ENCODE data around the gene TBC1D8.

TBC1D8 gene

DNA sequence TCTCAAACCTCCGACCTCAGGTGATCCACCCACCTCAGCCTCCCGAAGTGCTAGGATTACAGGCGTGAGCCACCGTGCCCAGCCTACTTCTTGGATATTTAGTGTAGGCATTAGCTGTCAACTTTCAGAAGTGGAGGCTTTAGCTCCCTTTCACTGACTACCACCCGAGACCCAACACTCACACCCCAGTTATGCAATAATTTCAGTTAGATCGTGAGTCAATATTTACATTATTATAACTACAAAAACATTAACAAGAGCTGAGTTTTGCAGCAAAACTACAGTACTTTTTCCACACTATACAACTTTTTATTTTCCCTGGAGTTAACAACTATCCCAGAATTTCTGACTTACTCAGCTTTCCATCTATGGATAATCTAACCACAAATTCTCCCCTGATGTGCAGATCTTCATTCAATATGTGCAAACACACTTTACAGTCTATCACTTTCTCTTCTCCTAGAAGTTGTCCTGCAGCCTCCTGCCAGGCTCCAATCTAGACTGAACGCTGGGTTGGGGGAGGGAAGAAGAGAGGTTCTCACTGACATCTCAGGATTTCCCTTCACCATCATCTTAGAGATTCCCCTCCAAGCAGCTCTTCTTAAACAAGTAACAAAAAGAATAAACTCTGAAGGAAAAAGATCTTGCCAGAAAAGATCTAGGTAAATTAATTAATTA is 10.1 kb downstream of the TBC1D8 start:
- Histone ChIP-seq H3K4me2 (no peak overlapping the region), H3K4me1 (no peaks in the 10 kb centered on the region), H3K9me3 (no peaks in the 10 kb centered on the region; the same call in 1 of the 2 replicates), H3K27me3 (no peaks in the 10 kb centered on the region), H3K9ac (no peak overlapping the region), H3K27ac (no peak overlapping the region), H3K4me3 (no peak overlapping the region), H4K20me1 (no peaks in the 10 kb centered on the region), H3K36me3 (no peaks in the 10 kb centered on the region)
- no peak for TF ChIP-seq Cebpa-rat (IDR thresholded peaks at IDR 0.05)

DNA sequence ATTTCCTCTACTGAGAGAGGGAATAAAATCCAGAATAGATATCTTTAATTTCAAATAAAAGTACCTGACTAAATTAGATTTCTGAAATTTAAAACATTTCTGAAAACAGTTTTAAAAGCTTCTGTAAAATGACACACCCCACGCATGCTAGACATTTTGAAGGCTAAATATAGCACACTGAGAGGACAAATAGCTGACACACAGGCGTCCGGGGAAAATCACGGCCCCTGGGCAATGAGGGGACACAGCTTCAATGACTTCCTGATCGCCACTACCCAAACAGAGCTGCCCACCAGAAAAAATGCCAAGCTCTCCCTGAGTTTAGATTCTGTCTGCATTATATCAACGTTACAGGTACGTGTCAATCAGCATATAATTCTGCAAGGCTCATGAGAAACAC is 10.9 kb downstream of the TBC1D8 start:
- TF ChIP-seq Cebpa-rat (IDR thresholded peaks at IDR 0.05) = no peak
- no peak overlapping the region for H3K4me2 ChIP-seq
- H3K4me3 ChIP-seq = no peak overlapping the region

DNA sequence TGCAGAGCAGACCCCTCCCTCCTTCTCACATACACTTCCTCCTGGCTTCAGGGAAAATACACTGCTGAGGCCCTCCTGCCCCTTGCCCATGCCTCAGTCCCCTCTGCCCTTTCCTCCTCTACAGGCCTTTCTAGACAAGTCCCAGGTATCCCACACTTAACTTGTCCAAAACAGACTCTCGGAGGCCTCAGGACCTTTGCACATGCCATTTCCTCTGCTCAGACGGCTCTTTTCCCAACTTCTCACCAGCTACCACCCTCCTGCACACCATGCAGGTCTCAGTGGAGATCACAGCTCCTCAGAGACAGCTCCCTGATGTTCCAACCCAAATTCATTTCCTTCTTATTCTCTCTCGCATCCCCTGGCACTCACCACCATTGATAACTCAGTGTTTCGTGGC is 11.7 kb downstream of the TBC1D8 start:
- no peaks in the 10 kb centered on the region for H3K27me3 ChIP-seq
- no peak overlapping the region for H3K9ac ChIP-seq
- no peak overlapping the region for H3K4me2 ChIP-seq
- no peaks in the 10 kb centered on the region for H3K4me1 ChIP-seq
- H3K4me3 ChIP-seq = no peak overlapping the region
- H4K20me1 ChIP-seq = no peaks in the 10 kb centered on the region
- no peak overlapping the region for H3K27ac ChIP-seq
- H3K36me3 ChIP-seq = no peaks in the 10 kb centered on the region
- no peaks in the 10 kb centered on the region; the same call in 1 of the 2 replicates for H3K9me3 ChIP-seq
- no peak for TF ChIP-seq Cebpa-rat (IDR thresholded peaks at IDR 0.05)

More for the DNA sequence above, 10.9 kb downstream of the TBC1D8 start:
- Histone ChIP-seq H3K4me1 (no peaks in the 10 kb centered on the region), H4K20me1 (no peaks in the 10 kb centered on the region), H3K27ac (no peak overlapping the region), H3K27me3 (no peaks in the 10 kb centered on the region), H3K9ac (no peak overlapping the region), H3K36me3 (no peaks in the 10 kb centered on the region), H3K9me3 (no peaks in the 10 kb centered on the region; the same call in 1 of the 2 replicates)

DNA sequence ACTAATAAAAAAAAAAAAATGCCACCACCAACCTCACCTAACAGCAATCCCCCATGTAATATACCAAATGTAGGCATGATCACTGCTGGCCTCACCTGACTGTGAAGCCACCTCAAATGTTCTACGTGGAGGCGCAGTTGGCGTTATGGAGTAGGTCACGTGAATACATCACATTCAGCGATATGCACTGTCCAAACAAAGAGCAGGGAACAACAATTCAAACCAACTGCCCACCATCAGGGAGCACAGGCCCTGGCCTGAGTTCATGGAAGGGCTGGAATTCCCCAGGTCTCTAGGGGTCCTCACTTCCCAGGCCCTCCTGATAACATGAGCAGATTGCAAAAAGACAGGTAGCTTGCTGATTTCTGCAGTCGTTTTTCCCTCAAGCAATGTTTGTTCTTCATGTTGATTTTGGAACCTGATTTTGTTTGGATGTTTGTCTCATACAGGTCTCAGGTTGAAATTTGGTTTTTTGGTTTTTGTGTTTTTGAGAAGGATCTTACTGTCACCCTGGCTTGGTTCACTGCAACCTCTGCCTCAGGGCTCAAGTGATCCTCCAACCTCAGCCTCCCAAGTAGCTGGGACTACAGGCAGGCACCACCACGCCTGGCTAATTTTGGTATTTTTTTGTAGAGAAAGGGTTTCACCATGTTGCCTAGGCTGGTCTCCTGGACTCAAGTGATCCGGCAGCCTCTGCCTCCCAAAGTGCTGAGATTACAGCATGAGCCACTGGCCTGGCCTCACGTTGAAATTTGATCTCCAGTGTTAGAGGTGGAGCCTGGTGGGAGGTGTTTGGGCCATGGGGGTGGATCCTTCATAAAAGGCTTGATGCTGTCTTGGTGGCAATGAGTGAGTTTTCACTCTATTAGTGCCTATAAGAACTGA is 15.5 kb downstream of the TBC1D8 start:
- no peaks in the 10 kb centered on the region for H3K36me3 ChIP-seq
- H4K20me1 ChIP-seq = no peaks in the 10 kb centered on the region
- H3K4me2 ChIP-seq = no peak overlapping the region
- no peak overlapping the region for H3K9ac ChIP-seq
- no peak for TF ChIP-seq Cebpa-rat (IDR thresholded peaks at IDR 0.05)
- no peak overlapping the region for H3K4me3 ChIP-seq
- no peaks in the 10 kb centered on the region for H3K27me3 ChIP-seq
- no peak overlapping the region for H3K27ac ChIP-seq
- H3K4me1 ChIP-seq = no peaks in the 10 kb centered on the region
- no peaks in the 10 kb centered on the region for H3K9me3 ChIP-seq

DNA sequence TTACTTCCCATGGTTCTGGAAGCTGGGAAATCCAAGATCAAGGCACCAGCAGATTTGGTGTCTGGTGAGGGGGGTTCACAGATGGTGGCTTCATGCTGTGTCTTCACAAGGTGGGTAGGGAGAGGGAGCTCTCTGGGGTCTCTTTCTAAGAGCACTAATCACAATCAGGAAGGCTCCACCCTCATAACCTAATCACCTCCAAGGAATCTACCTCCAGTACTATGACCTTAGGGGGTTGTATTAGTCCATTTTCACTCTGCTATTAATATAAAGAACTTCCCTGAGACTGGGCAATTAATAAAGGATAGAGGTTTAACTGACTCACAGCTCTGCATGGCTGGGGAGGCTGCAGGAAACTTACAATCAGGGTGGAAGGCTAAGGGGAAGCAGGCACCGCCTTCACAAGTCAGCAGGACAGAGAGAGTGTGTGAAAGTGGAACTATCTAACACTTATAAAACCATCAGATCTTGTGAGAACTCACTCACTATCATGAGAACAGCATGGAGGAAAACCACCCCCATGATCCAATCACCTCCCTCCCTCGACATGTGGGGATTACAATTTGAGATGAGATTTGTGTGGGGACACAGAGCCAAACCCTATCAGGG is 17.6 kb downstream of the TBC1D8 start:
- H3K4me3 ChIP-seq = no peak overlapping the region
- no peaks in the 10 kb centered on the region for H3K4me1 ChIP-seq
- H3K9ac ChIP-seq = no peak overlapping the region
- no peaks in the 10 kb centered on the region for H3K36me3 ChIP-seq
- no peaks in the 10 kb centered on the region for H3K27me3 ChIP-seq
- H3K9me3 ChIP-seq = no peaks in the 10 kb centered on the region
- no peak overlapping the region for H3K27ac ChIP-seq
- no peak overlapping the region for H3K4me2 ChIP-seq
- TF ChIP-seq Cebpa-rat (IDR thresholded peaks at IDR 0.05) = no peak
- H4K20me1 ChIP-seq = no peaks in the 10 kb centered on the region

DNA sequence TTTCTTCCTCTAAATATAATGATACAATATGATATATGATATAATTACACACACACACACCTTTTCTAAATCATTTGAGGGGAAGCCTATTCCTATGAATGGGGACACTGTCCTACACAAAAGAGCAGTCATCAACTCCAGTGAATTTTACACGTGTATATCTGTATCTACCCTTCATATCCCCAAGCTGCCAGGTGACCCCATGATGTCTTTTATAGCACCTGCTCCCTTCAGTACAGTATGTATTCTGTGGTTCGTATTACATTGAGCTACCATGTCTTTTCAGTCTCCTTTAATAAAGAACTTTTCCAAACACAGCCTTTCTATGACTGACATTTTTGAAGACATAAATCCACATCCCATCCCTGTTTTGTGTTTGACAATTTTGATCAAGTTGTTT is 19.0 kb downstream of the TBC1D8 start:
- no peaks in the 10 kb centered on the region for H4K20me1 ChIP-seq

DNA sequence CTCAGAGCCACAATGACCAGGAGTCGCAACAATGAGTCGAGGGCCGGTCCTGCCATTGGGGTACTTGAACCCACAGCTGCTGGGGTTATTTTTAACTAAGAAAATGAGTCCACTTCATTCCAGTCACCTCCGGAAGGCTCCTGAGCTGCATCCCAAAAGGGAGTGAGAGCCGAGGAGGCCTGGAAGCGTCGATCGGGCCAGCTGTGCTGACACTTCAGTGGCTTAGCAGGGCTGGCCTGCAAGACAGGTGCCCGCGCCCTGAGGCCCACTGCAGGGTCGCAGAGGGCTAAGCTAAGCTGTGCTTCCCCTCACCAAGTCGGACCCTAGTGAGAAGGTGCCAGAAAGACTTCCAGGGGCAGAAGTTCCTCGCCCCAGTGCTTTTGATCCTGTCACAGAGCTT is 21.1 kb downstream of the TBC1D8 start:
- H3K27ac ChIP-seq = no peak overlapping the region
- H3K36me3 ChIP-seq = no peaks in the 10 kb centered on the region
- no peak overlapping the region for H3K4me3 ChIP-seq
- no peaks in the 10 kb centered on the region for H4K20me1 ChIP-seq
- no peaks in the 10 kb centered on the region for H3K9me3 ChIP-seq
- H3K4me2 ChIP-seq = no peak overlapping the region
- no peaks in the 10 kb centered on the region for H3K27me3 ChIP-seq
- H3K9ac ChIP-seq = no peak overlapping the region
- no peak for TF ChIP-seq Cebpa-rat (IDR thresholded peaks at IDR 0.05)
- H3K4me1 ChIP-seq = peaks cover 9% of the 10 kb centered on the region

More for the DNA sequence above, 19.0 kb downstream of the TBC1D8 start:
- Histone ChIP-seq H3K9me3 (no peaks in the 10 kb centered on the region), H3K9ac (no peak overlapping the region), H3K36me3 (no peaks in the 10 kb centered on the region), H3K27me3 (no peaks in the 10 kb centered on the region), H3K4me3 (no peak overlapping the region), H3K4me1 (no peaks in the 10 kb centered on the region), H3K4me2 (no peak overlapping the region), H3K27ac (no peak overlapping the region)
- no peak for TF ChIP-seq Cebpa-rat (IDR thresholded peaks at IDR 0.05)

DNA sequence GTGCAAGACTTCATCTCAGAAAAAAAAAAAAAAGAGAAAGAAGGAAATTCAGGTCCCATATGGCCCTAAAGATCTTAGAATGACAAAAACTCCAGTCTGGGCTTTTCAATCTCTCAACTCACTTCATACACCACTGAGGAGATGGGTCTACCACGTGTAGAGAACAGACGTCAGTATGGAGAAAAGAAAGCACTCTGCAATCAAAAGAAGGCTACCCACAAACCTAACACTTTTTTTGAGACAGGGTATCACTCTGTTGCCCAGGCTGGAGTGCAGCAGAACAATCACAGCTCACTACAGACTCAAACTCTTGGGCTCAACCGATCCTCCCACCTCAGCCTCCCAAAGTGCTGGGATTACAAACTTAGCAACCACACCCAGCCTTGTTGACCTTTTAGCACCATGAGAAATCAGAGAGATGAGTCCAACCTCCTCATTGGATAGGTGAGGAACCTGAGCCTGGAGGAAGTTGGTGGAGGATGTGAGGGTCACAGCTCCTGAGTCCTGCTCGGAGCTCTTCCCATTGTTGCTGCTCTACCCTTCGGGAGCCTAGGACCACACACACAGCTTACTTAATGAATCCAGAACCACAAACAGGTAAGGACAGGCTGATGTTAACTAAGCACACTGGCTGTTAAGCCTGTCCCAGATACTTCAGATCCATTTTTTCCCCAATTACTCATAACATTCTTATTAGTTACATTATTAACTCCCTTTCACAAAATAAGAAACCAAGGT is 23.7 kb downstream of the TBC1D8 start:
- Histone ChIP-seq H3K27ac (no peak overlapping the region), H3K9ac (no peak overlapping the region), H3K4me2 (no peak overlapping the region), H3K4me3 (no peak overlapping the region), H3K27me3 (no peaks in the 10 kb centered on the region), H3K36me3 (no peaks in the 10 kb centered on the region), H3K9me3 (no peaks in the 10 kb centered on the region), H4K20me1 (no peaks in the 10 kb centered on the region), H3K4me1 (peaks cover 15% of the 10 kb centered on the region)
- no peak for TF ChIP-seq Cebpa-rat (IDR thresholded peaks at IDR 0.05)

DNA sequence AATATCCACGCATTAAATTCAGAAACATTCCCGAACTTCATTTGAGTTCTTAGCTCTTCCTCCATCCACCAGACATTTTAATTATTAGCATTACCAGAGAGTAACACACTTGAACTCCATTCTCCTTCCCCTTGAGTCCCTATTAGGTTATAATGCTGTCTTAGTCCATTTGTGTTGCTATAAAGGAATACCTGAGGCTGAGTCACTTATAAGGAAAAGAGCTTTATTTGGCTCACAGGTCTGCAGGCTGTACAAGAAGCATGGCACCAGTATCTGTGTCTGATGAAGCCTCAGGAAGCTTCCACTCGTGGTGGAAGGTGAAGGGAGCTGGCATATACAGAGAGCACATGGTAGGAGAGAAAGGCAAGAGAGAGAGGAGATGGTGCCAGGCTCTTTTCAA is 25.4 kb downstream of the TBC1D8 start:
- Histone ChIP-seq H3K9me3 (no peaks in the 10 kb centered on the region), H3K4me2 (peak overlapping the region; percentile 27), H3K36me3 (no peaks in the 10 kb centered on the region), H3K9ac (no peak overlapping the region), H3K4me1 (peaks cover 15% of the 10 kb centered on the region), H3K27ac (no peak overlapping the region), H3K27me3 (no peaks in the 10 kb centered on the region), H3K4me3 (no peak overlapping the region), H4K20me1 (no peaks in the 10 kb centered on the region)
- TF ChIP-seq Cebpa-rat (IDR thresholded peaks at IDR 0.05) = no peak

Measured in BLaER1 (cell line).